HG03025 (cell line): ENCODE results near the gene ABI3BP.

ENCODE experiments used
- ATAC-seq: cut with Tn5 transposase; IDR thresholded peaks from one replicate; pipeline ENCODE4 v1.9.1; 2021; ENCODE audit warnings: mild to moderate bottlenecking, moderate library complexity; ENCODE audit not compliant: unreplicated experiment, low FRiP score

The ABI3BP gene

DNA sequence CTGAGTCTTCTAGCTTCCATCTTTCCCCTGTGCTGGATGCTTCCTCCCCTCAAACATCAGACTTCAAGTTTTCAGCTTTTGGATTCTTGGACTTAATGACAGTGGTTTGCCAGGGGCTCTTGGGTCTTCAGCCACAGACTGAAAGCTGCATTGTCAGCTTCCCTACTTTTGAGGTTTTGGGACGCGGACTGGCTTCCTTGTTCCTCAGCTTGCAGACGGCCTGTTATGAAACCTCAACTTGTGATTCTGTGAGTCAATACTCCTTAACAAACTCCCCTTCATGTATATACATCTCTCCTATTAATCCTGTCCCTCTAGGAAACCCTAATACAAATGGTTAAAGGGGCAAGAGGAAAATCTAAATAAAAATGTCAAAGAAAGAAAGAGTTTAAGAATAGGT, 100.1 kb downstream of the ABI3BP start:
- no peak for ATAC-seq

DNA sequence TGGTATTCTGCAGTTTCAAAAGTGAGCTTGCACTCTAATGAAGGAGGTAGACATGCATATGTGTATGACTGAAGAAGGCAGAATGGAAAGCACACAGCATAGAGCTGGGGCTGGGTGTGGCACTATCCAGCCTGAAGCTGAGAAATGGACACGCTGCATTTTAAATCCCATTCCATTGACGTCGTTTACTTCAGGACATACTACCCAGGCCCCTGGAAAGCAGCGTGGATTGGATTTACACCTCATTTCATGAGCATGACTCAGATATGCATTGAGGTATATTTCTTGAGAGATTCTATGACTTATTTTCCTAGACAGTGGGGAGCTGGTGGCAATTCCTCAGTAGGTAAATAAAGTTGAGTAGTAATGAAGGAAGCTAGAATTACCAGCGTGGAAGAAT, 101.4 kb downstream of the ABI3BP start:
- no peak for ATAC-seq

DNA sequence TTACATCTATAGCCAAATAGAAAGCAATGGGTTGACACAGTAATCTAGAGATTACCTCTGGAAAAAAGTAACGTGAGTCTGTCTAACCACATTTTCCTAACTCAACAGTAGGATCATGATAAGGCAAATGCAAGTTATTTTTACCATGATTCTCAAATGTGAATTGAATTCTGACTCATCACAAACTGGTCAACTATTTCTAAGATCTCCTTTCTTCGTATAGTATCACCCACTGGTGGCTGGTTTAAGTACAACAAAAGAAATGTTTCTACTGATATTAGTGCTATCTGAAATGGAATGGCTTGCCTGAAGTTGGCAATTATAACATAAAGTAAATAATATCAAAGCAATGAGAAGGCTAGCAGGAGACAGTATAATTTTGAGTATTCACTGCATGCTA, 102.2 kb downstream of the ABI3BP start:
- ATAC-seq: no peak

DNA sequence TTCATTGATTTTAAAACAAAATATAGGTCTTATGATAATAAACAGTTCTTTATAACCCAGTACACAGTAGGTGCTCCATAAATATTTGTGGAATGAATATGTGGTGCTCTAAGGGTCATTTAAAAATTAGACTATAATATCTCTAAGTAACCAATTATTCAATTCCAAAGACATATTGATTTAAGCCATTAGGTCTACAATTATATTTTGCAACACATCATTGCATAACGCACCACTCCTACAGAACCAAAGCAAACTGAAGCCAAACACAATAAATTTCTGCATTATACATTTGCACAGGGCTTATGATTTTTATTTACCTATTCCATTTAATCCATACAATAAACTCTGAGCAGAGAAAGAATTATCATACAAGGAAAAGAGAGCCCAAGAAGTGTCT, 104.3 kb downstream of the ABI3BP start:
- no peak for ATAC-seq

- no peak for ATAC-seq
Measured at GRCh38 chr3:100882571-100882984, 110.6 kb downstream of the ABI3BP start.

DNA sequence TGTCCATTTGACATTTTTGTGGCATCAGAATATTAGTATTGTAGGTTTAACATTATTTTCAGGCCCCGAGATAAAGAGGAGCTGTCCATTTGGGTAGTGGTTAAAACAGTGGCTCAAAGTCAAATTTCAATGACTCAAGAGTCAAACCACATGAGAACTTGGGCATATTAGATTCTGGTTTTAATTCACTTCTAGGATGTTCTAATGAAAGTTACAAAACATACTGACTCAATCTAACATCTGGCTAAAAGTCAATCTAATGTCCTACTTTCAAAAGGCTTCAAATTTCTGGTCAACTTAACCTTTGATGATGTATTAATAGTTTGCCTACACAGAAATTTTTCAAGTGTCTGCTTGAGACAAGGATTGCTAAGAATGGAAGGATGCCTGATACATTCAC, 112.4 kb downstream of the ABI3BP start:
- ATAC-seq: no peak

- no peak for ATAC-seq
Measured at GRCh38 chr3:100880072-100880471, 113.1 kb downstream of the ABI3BP start.

- ATAC-seq: no peak
Measured at GRCh38 chr3:100879195-100879810, 113.9 kb downstream of the ABI3BP start.

DNA sequence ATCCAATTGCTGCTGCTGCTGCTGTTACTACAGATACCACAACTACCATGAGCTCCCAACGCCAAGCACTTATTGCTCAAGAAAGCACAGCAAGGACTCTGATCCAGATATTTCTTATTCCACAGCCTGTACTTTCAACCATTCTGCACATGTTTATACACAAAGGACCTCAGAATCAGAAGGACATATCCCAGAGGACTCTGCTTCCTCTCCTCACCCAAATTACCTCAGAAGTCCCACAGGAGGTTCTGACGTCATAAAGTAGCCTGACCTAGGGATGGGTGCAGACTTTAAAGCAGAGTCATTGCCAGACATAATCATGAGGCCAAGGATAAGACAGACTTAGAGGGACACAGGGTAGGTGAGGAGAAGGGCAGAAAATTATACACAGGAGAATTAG, 115.9 kb downstream of the ABI3BP start:
- ATAC-seq: no peak

DNA sequence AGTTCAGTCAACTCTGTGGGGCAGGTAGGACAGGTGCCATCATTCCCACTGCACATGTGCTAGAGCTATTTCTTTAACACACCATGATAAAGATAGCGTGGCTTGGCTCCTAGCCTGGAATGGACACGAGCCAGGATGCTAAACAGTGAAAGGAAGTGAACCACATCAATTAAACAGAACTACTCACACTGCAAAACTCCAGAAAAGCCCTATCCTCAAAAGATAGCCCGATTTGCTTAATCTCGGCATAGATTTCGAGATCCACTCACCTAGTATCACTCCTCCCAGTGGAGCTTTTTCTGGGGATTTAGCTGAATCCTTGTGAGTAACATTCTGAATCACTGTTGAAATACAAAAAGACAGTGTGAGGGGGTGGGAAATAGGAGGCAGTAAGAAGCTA, 118.0 kb downstream of the ABI3BP start:
- ATAC-seq: no peak

- ATAC-seq: no peak
Measured at GRCh38 chr3:100873611-100874010, 119.6 kb downstream of the ABI3BP start.

GRCh38 chr3:100871306-100871705, 121.9 kb downstream of the ABI3BP start:
- no peak for ATAC-seq

GRCh38 chr3:100869787-100870186, 123.4 kb downstream of the ABI3BP start:
- ATAC-seq: no peak

- no peak for ATAC-seq
Measured at GRCh38 chr3:100868894-100869293, 124.3 kb downstream of the ABI3BP start.

GRCh38 chr3:100868096-100868495, 125.1 kb downstream of the ABI3BP start:
- no peak for ATAC-seq

DNA sequence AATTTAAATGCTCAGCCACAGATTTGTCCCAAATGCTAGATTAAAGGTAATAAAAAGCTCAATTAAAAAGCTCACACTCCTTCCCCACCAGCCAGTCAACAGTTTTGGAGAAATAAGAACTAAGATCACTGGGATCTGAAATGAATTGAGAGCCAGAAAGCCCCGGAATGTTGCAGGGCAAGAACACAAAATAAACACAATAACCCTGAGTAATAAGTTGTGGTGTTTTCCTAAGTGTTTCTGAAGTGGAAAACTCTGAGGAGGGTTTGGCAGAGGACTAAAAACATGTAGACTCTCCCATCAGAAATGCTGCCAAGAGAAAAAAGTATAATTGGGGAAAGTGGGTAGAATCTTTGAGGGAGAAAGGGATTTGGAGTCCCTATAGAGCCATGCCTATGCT, 127.8 kb downstream of the ABI3BP start:
- ATAC-seq: no peak

DNA sequence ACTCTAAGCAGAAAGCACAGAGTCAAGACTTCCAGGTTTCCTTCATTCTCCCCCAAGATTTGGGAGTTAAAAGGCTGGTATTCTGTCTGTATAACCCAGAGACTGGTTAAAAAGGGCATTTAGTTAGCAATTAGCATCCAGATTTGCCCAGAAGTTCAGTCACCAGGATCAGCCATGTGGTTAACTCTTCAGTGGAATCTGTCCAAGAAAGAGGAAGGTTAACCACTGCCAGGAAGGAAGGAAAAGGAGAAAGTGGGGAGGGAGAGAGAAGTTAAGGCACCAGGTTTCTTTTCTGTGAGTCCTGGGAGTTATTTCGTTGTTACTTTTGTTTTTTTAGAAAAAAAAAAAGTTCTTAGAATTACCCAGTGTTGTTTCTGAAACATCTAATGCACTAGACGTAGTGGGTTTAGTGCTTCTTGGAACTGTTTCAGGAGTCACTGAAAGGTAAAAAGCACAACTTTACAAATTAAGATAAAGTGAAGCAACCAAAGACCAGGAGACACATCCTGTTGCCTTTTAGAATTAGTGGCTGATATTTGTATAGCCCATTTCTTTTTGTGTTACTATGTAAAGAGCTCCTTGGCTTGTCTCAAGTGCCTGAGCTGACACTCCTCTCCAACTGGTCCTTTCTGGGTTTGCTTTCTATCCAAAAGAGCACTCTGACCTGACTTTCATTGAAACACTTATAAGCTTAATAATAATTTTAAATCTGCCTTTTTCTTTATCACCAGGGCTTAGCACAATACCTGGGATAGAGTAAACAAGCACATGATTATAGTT, 128.6 kb downstream of the ABI3BP start:
- no peak for ATAC-seq

- no peak for ATAC-seq
Measured at GRCh38 chr3:100857863-100858262, 135.4 kb downstream of the ABI3BP start.

GRCh38 chr3:100856821-100857220, 136.4 kb downstream of the ABI3BP start:
- no peak for ATAC-seq

DNA sequence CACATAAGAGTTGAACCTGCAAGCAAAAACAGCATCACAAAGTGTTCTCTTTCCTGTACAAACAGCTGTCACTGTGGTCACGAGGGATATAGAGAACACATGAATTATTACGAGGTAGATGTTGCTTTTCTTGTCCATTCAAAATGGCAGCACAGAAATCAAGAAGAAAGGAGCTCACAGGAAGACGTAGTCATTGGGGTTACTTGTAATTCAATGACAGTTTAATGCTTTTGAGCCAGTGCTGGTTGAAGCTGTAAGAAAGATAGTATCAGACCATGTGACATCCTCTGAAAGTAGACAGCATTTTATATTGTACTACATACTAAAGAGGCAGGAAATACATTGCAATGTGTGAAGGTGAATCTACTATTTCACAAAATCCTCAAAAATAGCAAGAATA, 140.4 kb downstream of the ABI3BP start:
- ATAC-seq: no peak

GRCh38 chr3:100850701-100851100, 142.5 kb downstream of the ABI3BP start:
- ATAC-seq: no peak

DNA sequence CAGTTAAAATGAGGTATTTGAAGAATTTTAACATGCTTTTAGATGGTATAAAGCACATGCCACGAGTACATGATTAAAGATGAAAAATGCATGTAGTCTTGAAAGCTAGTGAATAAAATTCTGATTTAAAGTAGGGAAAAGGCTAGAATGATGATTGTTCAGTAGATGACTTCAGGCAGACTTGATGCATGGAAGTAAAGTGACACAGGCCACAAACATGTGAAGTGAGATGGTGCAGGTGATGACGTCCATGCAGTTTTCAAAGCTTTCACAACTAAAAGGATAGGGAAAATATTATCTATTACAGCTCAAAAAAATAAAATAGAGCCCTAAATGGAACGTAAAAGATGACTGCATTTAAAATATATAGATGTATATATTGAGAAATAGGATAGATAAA, 143.1 kb downstream of the ABI3BP start:
- ATAC-seq: no peak
